ENCODE measurements around the gene MAST2.

The MAST2 gene

GRCh38 chr1:46008585-46008984 lies 205.2 kb downstream of the MAST2 start:
- Histone ChIP-seq H3K9me3 (ENCODE audit: severe bottlenecking) (no peaks in the 10 kb centered on the region), H3K4me3 (ENCODE audit: low read depth, low read length) (no peak overlapping the region), H3K36me3 (peaks cover 59% of the 10 kb centered on the region), H3K27ac (no peak overlapping the region), H3K27me3 (ENCODE audit: insufficient read depth, low read depth, severe bottlenecking) (no peaks in the 10 kb centered on the region)
- DNase-seq, result no peak
- TF ChIP-seq, protein P1, sequence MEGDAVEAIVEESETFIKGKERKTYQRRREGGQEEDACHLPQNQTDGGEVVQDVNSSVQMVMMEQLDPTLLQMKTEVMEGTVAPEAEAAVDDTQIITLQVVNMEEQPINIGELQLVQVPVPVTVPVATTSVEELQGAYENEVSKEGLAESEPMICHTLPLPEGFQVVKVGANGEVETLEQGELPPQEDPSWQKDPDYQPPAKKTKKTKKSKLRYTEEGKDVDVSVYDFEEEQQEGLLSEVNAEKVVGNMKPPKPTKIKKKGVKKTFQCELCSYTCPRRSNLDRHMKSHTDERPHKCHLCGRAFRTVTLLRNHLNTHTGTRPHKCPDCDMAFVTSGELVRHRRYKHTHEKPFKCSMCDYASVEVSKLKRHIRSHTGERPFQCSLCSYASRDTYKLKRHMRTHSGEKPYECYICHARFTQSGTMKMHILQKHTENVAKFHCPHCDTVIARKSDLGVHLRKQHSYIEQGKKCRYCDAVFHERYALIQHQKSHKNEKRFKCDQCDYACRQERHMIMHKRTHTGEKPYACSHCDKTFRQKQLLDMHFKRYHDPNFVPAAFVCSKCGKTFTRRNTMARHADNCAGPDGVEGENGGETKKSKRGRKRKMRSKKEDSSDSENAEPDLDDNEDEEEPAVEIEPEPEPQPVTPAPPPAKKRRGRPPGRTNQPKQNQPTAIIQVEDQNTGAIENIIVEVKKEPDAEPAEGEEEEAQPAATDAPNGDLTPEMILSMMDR (IDR thresholded peaks at IDR 0.05; ENCODE audit: low read depth, low read length), result no peak

- TF ChIP-seq, protein P1 (IDR thresholded peaks at IDR 0.05; ENCODE audit: low read depth, low read length), result no peak
- no peak for DNase-seq
- Histone ChIP-seq H3K36me3 (peaks cover 59% of the 10 kb centered on the region), H3K9me3 (ENCODE audit: severe bottlenecking) (no peaks in the 10 kb centered on the region), H3K27ac (no peak overlapping the region), H3K27me3 (ENCODE audit: insufficient read depth, low read depth, severe bottlenecking) (no peaks in the 10 kb centered on the region), H3K4me3 (ENCODE audit: low read depth, low read length) (no peak overlapping the region)
Measured at GRCh38 chr1:46010611-46011010, 207.2 kb downstream of the MAST2 start.

DNA sequence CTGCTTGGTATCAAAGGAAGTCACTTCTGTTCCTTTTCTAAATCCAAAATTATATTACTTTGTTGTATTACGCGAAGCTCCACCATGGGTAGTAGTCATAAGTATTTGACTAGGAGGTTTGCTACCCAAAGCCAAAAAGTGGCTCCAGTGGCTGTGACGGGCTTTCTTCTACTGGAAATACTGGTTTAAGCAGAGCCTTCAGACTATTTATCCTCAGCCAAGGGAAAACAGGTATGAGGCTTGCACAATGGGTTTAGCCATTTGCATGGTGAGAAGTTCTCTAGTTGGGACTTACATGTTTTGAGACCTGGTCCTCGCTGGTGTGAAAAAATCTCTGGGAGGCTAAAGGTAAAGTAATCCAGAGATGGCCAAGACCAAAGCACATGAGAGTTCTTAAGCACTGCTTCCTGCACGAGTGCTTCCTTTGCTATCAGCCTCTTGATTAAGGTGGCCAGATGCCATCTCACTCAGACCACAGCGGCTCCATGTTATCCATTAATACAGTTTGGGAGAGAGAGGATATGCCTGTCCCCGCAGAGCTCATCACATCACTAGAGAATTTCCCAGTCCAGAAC lies 207.8 kb downstream of the MAST2 start:
- no peak for DNase-seq
- H3K27me3 ChIP-seq (ENCODE audit: insufficient read depth, low read depth, severe bottlenecking), result no peaks in the 10 kb centered on the region
- no peaks in the 10 kb centered on the region for H3K9me3 ChIP-seq (ENCODE audit: severe bottlenecking)
- H3K36me3 ChIP-seq, result peaks cover 58% of the 10 kb centered on the region
- H3K4me3 ChIP-seq (ENCODE audit: low read depth, low read length), result no peak overlapping the region
- no peak overlapping the region for H3K27ac ChIP-seq
- TF ChIP-seq, protein P1 (IDR thresholded peaks at IDR 0.05; ENCODE audit: low read depth, low read length), result no peak

DNA sequence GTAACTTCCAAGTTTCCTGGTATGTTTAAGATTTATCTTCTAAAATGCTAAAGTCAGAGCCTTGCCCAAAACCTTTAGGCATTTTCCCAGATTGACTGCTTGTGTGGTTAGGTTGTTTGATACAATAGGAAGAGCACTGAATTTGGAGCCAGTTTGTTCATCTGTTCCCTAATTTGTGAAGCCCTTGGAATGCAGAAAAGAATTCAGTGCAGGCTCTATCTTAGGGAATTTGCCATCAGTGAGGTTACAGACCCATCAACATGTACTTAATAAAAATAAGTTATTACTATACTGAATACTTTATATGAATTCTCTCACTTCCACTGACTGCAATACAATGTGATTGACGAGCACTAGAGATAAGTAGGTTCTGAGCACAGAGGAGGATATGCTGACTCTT lies 208.8 kb downstream of the MAST2 start:
- Histone ChIP-seq H3K9me3 (ENCODE audit: severe bottlenecking) (no peaks in the 10 kb centered on the region), H3K4me3 (ENCODE audit: low read depth, low read length) (no peak overlapping the region), H3K27me3 (ENCODE audit: insufficient read depth, low read depth, severe bottlenecking) (no peaks in the 10 kb centered on the region), H3K36me3 (peaks cover 48% of the 10 kb centered on the region), H3K27ac (no peak overlapping the region)
- DNase-seq, result no peak
- TF ChIP-seq, protein P1 (IDR thresholded peaks at IDR 0.05; ENCODE audit: low read depth, low read length), result no peak

DNA sequence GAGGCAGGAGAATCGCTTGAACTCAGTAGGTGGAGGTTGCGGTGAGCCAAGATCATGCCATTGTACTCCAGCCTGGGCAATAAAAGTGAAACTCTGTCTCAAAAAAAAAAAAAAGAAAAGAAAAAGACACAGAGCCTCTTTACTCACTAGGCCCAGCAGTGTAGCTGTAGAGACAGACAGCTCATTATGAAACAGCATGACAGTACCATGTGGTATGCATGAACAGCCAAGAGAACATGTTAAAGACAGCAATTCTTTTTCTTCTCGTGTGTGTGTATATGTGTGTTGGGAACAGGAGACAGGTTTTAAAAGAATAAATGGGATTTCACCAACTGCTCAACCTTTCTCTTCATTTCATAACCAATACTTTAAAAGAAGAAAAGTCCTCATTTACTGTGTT lies 210.2 kb downstream of the MAST2 start:
- DNase-seq, result no peak
- peaks cover 39% of the 10 kb centered on the region for H3K36me3 ChIP-seq
- no peaks in the 10 kb centered on the region for H3K27me3 ChIP-seq (ENCODE audit: insufficient read depth, low read depth, severe bottlenecking)
- TF ChIP-seq, protein P1 (IDR thresholded peaks at IDR 0.05; ENCODE audit: low read depth, low read length), result no peak
- H3K27ac ChIP-seq, result no peak overlapping the region
- H3K4me3 ChIP-seq (ENCODE audit: low read depth, low read length), result no peak overlapping the region
- H3K9me3 ChIP-seq (ENCODE audit: severe bottlenecking), result no peaks in the 10 kb centered on the region

DNA sequence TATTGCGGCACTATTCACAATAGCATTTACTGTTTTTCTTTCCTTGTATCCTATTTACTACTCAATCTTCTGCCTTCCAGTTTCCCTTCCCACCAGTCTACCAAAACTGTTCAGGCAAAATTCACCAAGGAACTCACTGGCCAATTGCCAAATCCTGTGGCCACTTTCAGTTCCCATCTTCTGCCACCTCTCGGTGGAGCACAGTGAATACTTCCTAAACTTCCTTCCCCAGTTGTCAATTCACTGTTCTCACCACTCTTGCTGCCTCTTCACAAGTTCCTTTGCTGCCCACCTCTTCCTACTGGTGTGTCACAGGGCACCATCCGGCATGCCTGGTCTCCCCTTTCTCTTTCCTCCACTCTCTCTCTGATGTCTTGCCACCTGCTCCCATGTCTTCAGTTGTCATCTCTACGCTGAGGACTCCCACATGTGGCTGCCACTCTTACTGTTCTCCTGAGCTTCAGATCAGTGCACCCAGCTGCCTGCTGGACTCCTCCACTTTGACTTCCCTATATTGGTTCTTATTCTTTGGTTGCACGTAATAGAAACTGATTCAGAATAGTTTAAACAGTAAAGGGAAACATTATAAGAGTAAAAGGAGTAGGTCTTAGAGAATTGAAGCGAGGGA lies 214.6 kb downstream of the MAST2 start:
- TF ChIP-seq, protein P1 (IDR thresholded peaks at IDR 0.05; ENCODE audit: low read depth, low read length), result no peak
- DNase-seq, result no peak
- no peak overlapping the region for H3K27ac ChIP-seq
- H3K9me3 ChIP-seq (ENCODE audit: severe bottlenecking), result no peaks in the 10 kb centered on the region
- no peaks in the 10 kb centered on the region for H3K27me3 ChIP-seq (ENCODE audit: insufficient read depth, low read depth, severe bottlenecking)
- no peak overlapping the region for H3K4me3 ChIP-seq (ENCODE audit: low read depth, low read length)
- peaks cover 15% of the 10 kb centered on the region for H3K36me3 ChIP-seq

Data from WERI-Rb-1 (cell line).